Tibial nerve (tissue), 4 donors: ENCODE measurements around the gene NLRP1. TPM values are rescaled to one million over a fixed set of nuclear protein-coding genes. Genes with fewer than 3 reads are reported as not detected.

Experiments
- DNase-seq, 2 donors: peaks; one replicate each; pipeline ENCODE4 v3.0.0-alpha.2; 2019; ENCODE audit warnings: low spot score in 2 of 2
- H3K27ac ChIP-seq, 4 donors: fragments of 200-600 bp; sonication (generic) in 3 of 4; one replicate each; pipeline ENCODE4 v1.5.1; 2017 to 2019; ENCODE audit warnings: mild to moderate bottlenecking in 1 of 4
- H3K27me3 ChIP-seq, 2 donors: fragments of 200-600 bp; sonication (generic) in 1 of 2; one replicate each; pipeline versions ENCODE4 v1.5.1 to v1.6.0; 2017 to 2019
- H3K36me3 ChIP-seq, 3 donors: fragments of 200-600 bp; sonication (generic); one replicate each; pipeline ENCODE4 v1.5.1; 2018 to 2019
- H3K4me1 ChIP-seq, 4 donors: fragments of 200-600 bp; sonication (generic) in 3 of 4; one replicate each; pipeline ENCODE4 v1.5.1; 2017 to 2019
- H3K4me3 ChIP-seq, 4 donors: fragments of 200-600 bp; sonication (generic) in 3 of 4; one replicate each; pipeline ENCODE4 v1.5.1; 2017 to 2019; ENCODE audit warnings: mild to moderate bottlenecking in 1 of 4, moderate library complexity in 1 of 4
- H3K9me3 ChIP-seq, 4 donors: fragments of 200-600 bp; sonication (generic) in 3 of 4; one replicate each; pipeline ENCODE4 v1.5.1; 2017 to 2019
- CTCF ChIP-seq, 5 experiments: fragments of 200-600 bp in 3 of 5; fragments of 450-650 bp in 2 of 5; sonication (generic) in 3 of 5; IDR thresholded peaks; one replicate each; pipeline ENCODE4 v1.5.1; 2016 to 2019; ENCODE audit warnings: antibody characterized with exemption in 5 of 5, mild to moderate bottlenecking in 3 of 5, moderate library complexity in 2 of 5
- EP300 ChIP-seq, 2 donors: sonication (generic); formaldehyde crosslinking; IDR thresholded peaks; one replicate each; pipeline ENCODE4 v1.6.1; 2017; ENCODE audit warnings: antibody characterized with exemption in 2 of 2, mild to moderate bottlenecking in 1 of 2
- POLR2A ChIP-seq, 2 donors: fragments of 450-650 bp; IDR thresholded peaks; one replicate each; pipeline ENCODE4 v1.6.1; 2017; ENCODE audit warnings: antibody characterized with exemption in 2 of 2, mild to moderate bottlenecking in 2 of 2, moderate library complexity in 2 of 2
- WGBS, 2 donors: methylation state at CpG; one replicate each; pipeline ENCODE4 v1.1.5; 2018; 5-methylcytosine and 5-hydroxymethylcytosine counted together
- total RNA-seq, 4 donors: library from RNA; depleted of rRNA; stranded (reverse); fragments of >200 nt; gene quantifications; one replicate each; pipeline ENCODE4 v1.1.0, GENCODE V29; 2016

Gene NLRP1
- total RNA-seq, 4 donors from 2014 or later: 33.0 to 52.4 (median 36.6) TPM

- no peak for DNase-seq
- 55 to 60% methylated on average over 5 of the region's 5 CpGs for WGBS, 2 donors
- Histone ChIP-seq H3K36me3 (peaks cover 0 to 26% (median 0%) of the 10 kb centered on the region in 3 donors), H3K9me3 (no peaks in the 10 kb centered on the region), H3K4me3 (no peak overlapping the region), H3K4me1 (no peaks in the 10 kb centered on the region), H3K27me3 (no peaks in the 10 kb centered on the region), H3K27ac (no peak overlapping the region)
- TF ChIP-seq POLR2A (IDR thresholded peaks at IDR 0.05) (no peak), EP300 (IDR thresholded peaks at IDR 0.05) (no peak), CTCF (IDR thresholded peaks at IDR 0.05) (no peak)
These were observed 68.1 kb downstream of the NLRP1 start for GRCh38 chr17:5516060-5516792.

GRCh38 chr17:5514976-5515375 is 69.3 kb downstream of the NLRP1 start:
- no peaks in the 10 kb centered on the region for H3K4me1 ChIP-seq
- 86 to 96% methylated on average over 10 of the region's 10 CpGs for WGBS, 2 donors
- H3K36me3 ChIP-seq: peaks cover 0 to 18% (median 0%) of the 10 kb centered on the region in 3 donors
- H3K27ac ChIP-seq: no peak overlapping the region
- no peaks in the 10 kb centered on the region for H3K9me3 ChIP-seq
- H3K4me3 ChIP-seq: no peak overlapping the region
- no peak for TF ChIP-seq CTCF (IDR thresholded peaks at IDR 0.05)
- no peaks in the 10 kb centered on the region for H3K27me3 ChIP-seq
- no peak for DNase-seq

GRCh38 chr17:5513628-5514027 is 70.7 kb downstream of the NLRP1 start:
- Histone ChIP-seq H3K36me3 (peaks cover 0 to 18% (median 0%) of the 10 kb centered on the region in 3 donors), H3K27me3 (no peaks in the 10 kb centered on the region), H3K27ac (no peak overlapping the region), H3K4me1 (no peaks in the 10 kb centered on the region), H3K9me3 (no peaks in the 10 kb centered on the region), H3K4me3 (no peak overlapping the region)
- DNase-seq: no peak
- TF ChIP-seq CTCF (IDR thresholded peaks at IDR 0.05): no peak
- TF ChIP-seq POLR2A (IDR thresholded peaks at IDR 0.05): no peak
- no peak for TF ChIP-seq EP300 (IDR thresholded peaks at IDR 0.05)
- 66 to 70% methylated on average over 7 of the region's 7 CpGs for WGBS, 2 donors

GRCh38 chr17:5511401-5512225 is 72.7 kb downstream of the NLRP1 start:
- Histone ChIP-seq H3K27me3 (no peaks in the 10 kb centered on the region), H3K27ac (no peak overlapping the region), H3K36me3 (peaks cover 0 to 15% (median 0%) of the 10 kb centered on the region in 3 donors), H3K4me3 (no peak overlapping the region), H3K4me1 (no peaks in the 10 kb centered on the region), H3K9me3 (no peaks in the 10 kb centered on the region)
- WGBS, 2 donors: 45 to 59% methylated on average over 17 of the region's 17 CpGs
- no peak for DNase-seq
- TF ChIP-seq POLR2A (IDR thresholded peaks at IDR 0.05): no peak
- TF ChIP-seq EP300 (IDR thresholded peaks at IDR 0.05): no peak
- TF ChIP-seq CTCF (IDR thresholded peaks at IDR 0.05): no peak

GRCh38 chr17:5510771-5511170 is 73.5 kb downstream of the NLRP1 start:
- Histone ChIP-seq H3K36me3 (peaks cover 0 to 12% (median 0%) of the 10 kb centered on the region in 3 donors), H3K4me1 (no peaks in the 10 kb centered on the region), H3K9me3 (no peaks in the 10 kb centered on the region), H3K4me3 (no peak overlapping the region), H3K27ac (no peak overlapping the region), H3K27me3 (no peaks in the 10 kb centered on the region)
- TF ChIP-seq CTCF (IDR thresholded peaks at IDR 0.05): no peak
- TF ChIP-seq EP300 (IDR thresholded peaks at IDR 0.05): no peak
- no peak for TF ChIP-seq POLR2A (IDR thresholded peaks at IDR 0.05)
- no peak for DNase-seq
- WGBS, 2 donors: 93% methylated on average over 8 of the region's 8 CpGs
